HFFc6 (cell line): ENCODE measurements around the gene BCAS3. TPM values are rescaled to one million over a fixed set of nuclear protein-coding genes. Genes with fewer than 3 reads are reported as not detected.

Source experiments
- DNase-seq: peaks from one replicate; pipeline ENCODE4 v3.0.0-alpha.2; 2018
- H3K27ac Mint-ChIP-seq: 2 replicates; pipeline ENCODE4 v1.8.0; 2020; ENCODE audit warnings: mild to moderate bottlenecking, mixed read lengths
- H3K27me3 Mint-ChIP-seq: 2 replicates; pipeline ENCODE4 v1.8.0; 2021; ENCODE audit warnings: mild to moderate bottlenecking, moderate library complexity, mixed read lengths; ENCODE audit not compliant: insufficient read depth
- H3K36me3 Mint-ChIP-seq: 2 replicates; pipeline ENCODE4 v1.8.0; 2021; ENCODE audit warnings: low read depth, mixed read lengths
- H3K4me1 Mint-ChIP-seq: 2 replicates; pipeline ENCODE4 v1.8.0; 2020; ENCODE audit warnings: low read depth, mixed read lengths
- H3K4me3 Mint-ChIP-seq: 2 replicates; pipeline ENCODE4 v1.8.0; 2020; ENCODE audit warnings: mild to moderate bottlenecking, moderate library complexity, mixed read lengths
- H3K9me3 Mint-ChIP-seq: 2 replicates; pipeline ENCODE4 v1.8.0; 2020; ENCODE audit warnings: mild to moderate bottlenecking, mixed read lengths
- CTCF ChIP-seq: fragments of 200-600 bp; sonication (generic); IDR thresholded peaks from 2 replicates; pipeline ENCODE4 v1.5.0; 2021; ENCODE audit warnings: antibody characterized with exemption, mild to moderate bottlenecking
- total RNA-seq, 6 experiments: library from RNA; stranded (reverse); fragmentation: NEBNext Ultra II Directional; extraction: Animal tissue kit (Norgen Biotek cat#: 25700); gene quantifications; 2 replicates in 1 of 6; 3 replicates in 5 of 6; pipeline ENCODE4 v1.2.3, GENCODE V29; 2021

Gene BCAS3
- total RNA-seq, 6 experiments from 2014 or later, result 9.8 to 13.8 (median 12.0) TPM

GRCh38 chr17:60743799-60744198 is 66.1 kb downstream of the BCAS3 start:
- Mint-ChIP-seq H3K27ac (peak overlapping the region; percentile 70), H3K4me3 (peak overlapping the region; percentile 78)
- peak; percentile 15 for DNase-seq

GRCh38 chr17:60744355-60744966 is 66.8 kb downstream of the BCAS3 start:
- H3K27ac Mint-ChIP-seq, result peak overlapping the region; percentile 70
- no peaks in the 10 kb centered on the region for H3K36me3 Mint-ChIP-seq
- peaks cover 16% of the 10 kb centered on the region for H3K4me1 Mint-ChIP-seq
- TF ChIP-seq CTCF, result no peak
- no peak for DNase-seq
- H3K27me3 Mint-ChIP-seq, result no peaks in the 10 kb centered on the region
- H3K9me3 Mint-ChIP-seq, result no peaks in the 10 kb centered on the region
- H3K4me3 Mint-ChIP-seq, result peak overlapping the region; percentile 78

More at GRCh38 chr17:60743799-60744198, 66.1 kb downstream of the BCAS3 start:
- no peak for TF ChIP-seq CTCF
- peaks cover 16% of the 10 kb centered on the region for H3K4me1 Mint-ChIP-seq
- H3K27me3 Mint-ChIP-seq, result no peaks in the 10 kb centered on the region
- no peaks in the 10 kb centered on the region for H3K36me3 Mint-ChIP-seq
- H3K9me3 Mint-ChIP-seq, result no peaks in the 10 kb centered on the region

- Mint-ChIP-seq H3K4me3 (no peak overlapping the region), H3K27me3 (no peaks in the 10 kb centered on the region), H3K27ac (no peak overlapping the region), H3K36me3 (peaks cover 4% of the 10 kb centered on the region), H3K4me1 (peaks cover 16% of the 10 kb centered on the region), H3K9me3 (peaks cover 4% of the 10 kb centered on the region)
- no peak for DNase-seq
- no peak for TF ChIP-seq CTCF
Observed at GRCh38 chr17:60745544-60745943, 67.9 kb downstream of the BCAS3 start.

- peaks cover 10% of the 10 kb centered on the region for H3K36me3 Mint-ChIP-seq
- H3K27me3 Mint-ChIP-seq, result no peaks in the 10 kb centered on the region
- H3K4me3 Mint-ChIP-seq, result no peak overlapping the region
- DNase-seq, result no peak
- no peak overlapping the region for H3K27ac Mint-ChIP-seq
- TF ChIP-seq CTCF, result no peak
- peaks cover 16% of the 10 kb centered on the region for H3K4me1 Mint-ChIP-seq
- H3K9me3 Mint-ChIP-seq, result peaks cover 9% of the 10 kb centered on the region
Observed at GRCh38 chr17:60747069-60747808, 69.6 kb downstream of the BCAS3 start.

- TF ChIP-seq CTCF, result no peak
- Mint-ChIP-seq H3K4me1 (peaks cover 16% of the 10 kb centered on the region), H3K27ac (no peak overlapping the region), H3K36me3 (peaks cover 10% of the 10 kb centered on the region), H3K4me3 (no peak overlapping the region), H3K9me3 (peaks cover 9% of the 10 kb centered on the region), H3K27me3 (no peaks in the 10 kb centered on the region)
- no peak for DNase-seq
Observed at GRCh38 chr17:60748204-60748603, 70.6 kb downstream of the BCAS3 start.
